Skeletal muscle tissue (tissue), 4 donors: ENCODE data around the gene TBP. TPM values are rescaled to one million over a fixed set of nuclear protein-coding genes. Genes with fewer than 3 reads are reported as not detected.

Source experiments
- H3K27ac ChIP-seq: one replicate; pipeline ENCODE4 v1.7.0; 2013; ENCODE audit warnings: mild to moderate bottlenecking, low read depth, low read length, inconsistent platforms
- H3K27me3 ChIP-seq, 3 donors: one replicate each; pipeline ENCODE4 v1.7.0; 2013; ENCODE audit warnings: low read length in 3 of 3; ENCODE audit not compliant: control insufficient read depth in 3 of 3, insufficient read depth in 3 of 3
- H3K36me3 ChIP-seq, 3 donors: one replicate each; pipeline ENCODE4 v1.7.0; 2013; ENCODE audit warnings: low read length in 3 of 3; ENCODE audit not compliant: control insufficient read depth in 3 of 3, insufficient read depth in 3 of 3
- H3K4me1 ChIP-seq, 3 donors: one replicate each; pipeline ENCODE4 v1.7.0; 2013; ENCODE audit warnings: low read length in 3 of 3, mild to moderate bottlenecking in 3 of 3; ENCODE audit not compliant: control insufficient read depth in 3 of 3, insufficient read depth in 3 of 3
- H3K4me3 ChIP-seq, 3 donors: one replicate each; pipeline ENCODE4 v1.7.0; 2013; ENCODE audit warnings: low read length in 3 of 3
- H3K9ac ChIP-seq, 3 donors: one replicate each; pipeline ENCODE4 v1.7.0; 2013; ENCODE audit warnings: low read length in 3 of 3, mild to moderate bottlenecking in 3 of 3, moderate library complexity in 2 of 3, low read depth in 1 of 3
- H3K9me3 ChIP-seq, 3 donors: one replicate each; pipeline ENCODE4 v1.7.0; 2013; ENCODE audit warnings: low read length in 3 of 3; ENCODE audit not compliant: control insufficient read depth in 3 of 3
- total RNA-seq: library from RNA; depleted of rRNA; stranded (reverse); fragments of >200 nt; gene quantifications from one replicate; pipeline ENCODE4 v1.2.3, GENCODE V29; 2014
- donor health status: Osteomylitis.

The TBP gene
- total RNA-seq, 1 donor from 2014 or later = 11.0 TPM

DNA sequence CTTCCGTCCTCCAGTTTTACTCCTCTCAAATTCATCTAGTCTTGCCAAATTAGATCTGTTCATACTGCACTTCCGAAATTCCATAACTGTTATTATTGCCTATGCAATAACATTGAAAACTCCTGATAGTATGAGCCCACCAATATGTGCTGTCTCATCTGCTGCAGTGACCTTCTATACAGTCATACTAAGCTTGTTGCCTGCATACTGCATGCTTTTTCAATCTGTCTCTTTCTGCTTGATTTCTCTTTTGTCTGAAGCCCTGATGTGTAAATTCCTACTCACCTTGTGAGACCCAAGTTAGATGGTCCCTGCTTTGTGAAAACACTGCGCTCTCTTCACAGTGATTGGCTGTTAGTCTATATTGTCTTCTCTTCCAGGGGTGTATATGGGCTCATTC lies 1.1 kb downstream of the TBP start:
- Histone ChIP-seq H3K27ac (no peak overlapping the region), H3K4me3 (peak overlapping the region; percentile 93 to 98 (median 98)), H3K4me1 (peaks cover 26 to 29% (median 28%) of the 10 kb centered on the region in 3 donors), H3K36me3 (peaks cover 5 to 15% (median 6%) of the 10 kb centered on the region in 3 donors), H3K9me3 (no peaks in the 10 kb centered on the region), H3K9ac (peak overlapping the region in 2 of 3 donors; percentile 95 to 96), H3K27me3 (no peaks in the 10 kb centered on the region)

DNA sequence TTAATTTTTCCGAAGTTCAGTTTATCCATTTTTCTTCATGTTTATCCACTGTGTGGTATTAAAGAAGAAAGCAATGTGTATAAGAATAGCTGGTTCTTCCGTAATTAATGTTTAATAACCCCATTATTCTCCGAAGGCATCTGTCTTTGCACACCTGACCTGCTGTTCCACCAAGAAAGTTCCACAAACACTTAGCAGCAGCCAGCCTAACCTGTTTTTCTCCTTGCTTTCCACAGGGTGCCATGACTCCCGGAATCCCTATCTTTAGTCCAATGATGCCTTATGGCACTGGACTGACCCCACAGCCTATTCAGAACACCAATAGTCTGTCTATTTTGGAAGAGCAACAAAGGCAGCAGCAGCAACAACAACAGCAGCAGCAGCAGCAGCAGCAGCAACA lies 7.4 kb downstream of the TBP start:
- no peak overlapping the region for H3K9ac ChIP-seq
- H3K9me3 ChIP-seq = no peaks in the 10 kb centered on the region
- peaks cover 19 to 38% (median 37%) of the 10 kb centered on the region in 3 donors for H3K36me3 ChIP-seq
- H3K27me3 ChIP-seq = no peaks in the 10 kb centered on the region
- no peak overlapping the region for H3K4me3 ChIP-seq
- no peaks in the 10 kb centered on the region for H3K4me1 ChIP-seq
- no peak overlapping the region for H3K27ac ChIP-seq

DNA sequence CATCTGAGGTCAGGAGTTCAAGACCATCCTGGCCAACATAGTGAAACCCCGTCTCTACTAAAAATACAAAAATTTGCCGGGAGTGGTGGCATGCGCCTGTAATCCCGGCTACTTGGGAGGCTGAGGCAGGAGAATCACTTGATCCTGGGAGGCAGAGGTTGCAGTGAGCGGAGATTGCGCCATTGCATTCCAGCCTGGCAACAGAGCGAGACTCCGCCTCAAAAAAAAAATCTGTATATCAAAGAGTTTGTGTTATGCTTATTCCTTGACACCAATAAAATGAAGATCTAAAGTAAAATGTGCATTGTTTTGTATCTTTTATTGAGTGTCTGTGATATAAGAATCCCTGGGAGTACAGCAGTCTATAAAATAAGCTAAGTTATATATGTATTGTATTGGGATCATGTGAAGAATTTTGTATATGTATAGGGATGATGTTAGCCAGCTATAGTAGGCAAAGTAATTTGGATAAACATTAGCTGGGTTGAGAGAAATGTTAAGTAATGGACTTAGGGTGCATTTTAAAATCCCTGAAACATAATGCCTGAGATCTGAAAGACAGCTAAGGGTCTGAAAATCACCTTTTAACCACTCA lies 10.9 kb downstream of the TBP start:
- H3K36me3 ChIP-seq = peaks cover 20 to 52% (median 43%) of the 10 kb centered on the region in 3 donors
- no peaks in the 10 kb centered on the region for H3K4me1 ChIP-seq
- H3K9me3 ChIP-seq = no peaks in the 10 kb centered on the region
- no peaks in the 10 kb centered on the region for H3K27me3 ChIP-seq
- no peak overlapping the region for H3K9ac ChIP-seq
- H3K4me3 ChIP-seq = no peak overlapping the region
- H3K27ac ChIP-seq = no peak overlapping the region

DNA sequence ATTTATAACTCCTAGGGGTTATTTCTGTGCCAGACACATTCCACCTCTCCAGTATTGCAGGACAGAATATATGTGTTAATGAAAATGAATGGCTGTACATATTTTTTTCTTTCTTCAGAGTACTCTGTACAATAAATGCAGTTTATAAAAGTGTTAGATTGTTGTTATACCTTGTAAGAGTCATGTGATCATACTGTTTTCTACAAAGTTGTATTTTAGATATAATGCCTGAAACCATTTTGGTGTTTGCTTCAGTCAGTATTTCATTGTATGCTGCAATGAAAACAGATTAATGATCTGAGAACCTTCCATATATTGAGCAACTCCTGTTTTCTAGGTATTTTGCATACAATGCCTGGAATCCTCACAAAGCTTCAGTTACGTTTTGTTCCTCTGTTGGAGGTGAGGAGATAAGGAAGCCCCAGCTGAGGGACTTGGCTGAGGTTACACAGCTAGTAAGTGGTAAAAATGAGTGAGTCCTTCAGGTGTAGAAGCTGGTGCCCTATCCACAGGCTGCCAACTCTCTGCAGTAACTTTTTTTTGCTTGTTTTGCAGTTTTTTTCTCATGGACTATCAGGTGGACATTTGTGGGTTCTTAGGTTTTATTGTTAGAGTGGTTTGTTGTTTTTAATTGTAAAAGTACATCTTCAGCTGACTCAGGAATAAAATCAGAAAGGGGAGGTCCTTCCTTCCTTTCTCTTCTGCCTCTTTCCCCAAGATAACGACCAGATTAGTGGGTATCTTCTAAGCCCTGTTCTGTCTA lies 18.7 kb downstream of the TBP start:
- no peaks in the 10 kb centered on the region for H3K4me1 ChIP-seq
- no peak overlapping the region for H3K27ac ChIP-seq
- peaks cover 28 to 63% (median 62%) of the 10 kb centered on the region in 3 donors for H3K36me3 ChIP-seq
- no peaks in the 10 kb centered on the region for H3K27me3 ChIP-seq
- H3K9ac ChIP-seq = no peak overlapping the region
- no peaks in the 10 kb centered on the region for H3K9me3 ChIP-seq
- no peak overlapping the region for H3K4me3 ChIP-seq

DNA sequence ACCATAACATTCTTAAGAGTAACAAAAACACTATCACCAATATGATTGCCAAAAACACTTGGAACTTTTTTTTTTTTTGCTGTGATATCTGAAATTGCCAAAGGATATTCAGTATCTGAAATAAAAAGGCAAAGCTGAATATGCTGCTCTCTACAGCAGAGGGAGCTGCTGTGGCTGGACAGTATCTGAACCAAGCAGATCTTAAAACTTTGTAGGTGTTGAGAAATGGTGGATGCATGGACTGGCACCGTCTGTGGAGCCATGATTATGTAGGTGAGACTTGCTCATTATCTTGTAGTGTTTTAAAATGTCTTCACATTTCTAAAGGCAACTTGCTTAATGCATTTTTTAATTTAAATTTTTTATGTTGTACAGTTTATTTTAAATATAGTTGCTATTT lies 21.1 kb downstream of the TBP start:
- H3K36me3 ChIP-seq = peaks cover 22 to 72% (median 69%) of the 10 kb centered on the region in 3 donors
- H3K9ac ChIP-seq = no peak overlapping the region

DNA sequence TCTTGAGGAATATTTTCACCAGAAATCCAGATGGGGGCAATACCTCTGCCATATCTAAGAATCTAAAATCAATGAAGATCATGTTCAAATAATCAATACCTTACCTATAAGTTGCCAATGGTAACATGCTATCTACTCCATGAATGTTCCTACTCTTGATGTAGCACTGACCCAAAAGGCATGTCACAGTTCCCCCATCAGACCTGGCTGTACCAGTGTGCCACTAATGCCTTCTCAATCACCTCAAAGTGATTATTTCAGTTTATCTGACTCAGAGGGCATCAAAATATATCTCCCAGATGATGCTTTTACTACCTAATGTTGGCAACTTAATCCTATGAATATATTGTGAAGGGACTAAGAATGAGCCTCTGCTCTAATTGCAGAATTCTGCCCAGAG lies 24.7 kb downstream of the TBP start:
- Histone ChIP-seq H3K27ac (no peak overlapping the region), H3K9ac (no peak overlapping the region), H3K4me3 (no peak overlapping the region), H3K9me3 (no peaks in the 10 kb centered on the region), H3K4me1 (peaks cover 3 to 7% (median 6%) of the 10 kb centered on the region in 3 donors), H3K36me3 (peaks cover 26 to 64% (median 62%) of the 10 kb centered on the region in 3 donors), H3K27me3 (no peaks in the 10 kb centered on the region)

More for the DNA sequence above, 21.1 kb downstream of the TBP start:
- Histone ChIP-seq H3K27me3 (no peaks in the 10 kb centered on the region), H3K9me3 (no peaks in the 10 kb centered on the region), H3K27ac (no peak overlapping the region), H3K4me3 (no peak overlapping the region), H3K4me1 (no peaks in the 10 kb centered on the region)

DNA sequence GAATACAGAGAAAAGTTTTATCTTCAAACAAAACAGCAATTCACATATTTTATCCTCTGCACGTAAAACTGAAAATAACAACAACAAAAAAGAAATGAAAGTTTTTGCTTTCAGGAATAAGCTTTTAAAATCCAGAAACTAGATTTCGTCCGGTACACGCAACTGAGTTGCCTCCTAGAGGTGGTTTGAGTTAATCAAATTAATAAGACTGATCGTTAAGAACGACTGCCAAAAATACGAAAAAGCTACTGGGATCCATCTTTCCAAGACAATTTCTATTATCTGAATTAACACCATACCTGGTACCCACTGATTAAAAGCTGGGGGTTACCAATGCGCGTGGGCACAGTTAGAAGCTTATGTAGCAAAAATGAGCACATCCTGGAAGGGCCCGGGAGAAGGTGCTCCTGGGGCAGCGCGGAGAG lies 29.6 kb downstream of the TBP start:
- Histone ChIP-seq H3K4me3 (peak overlapping the region; percentile 94 to 98 (median 95)), H3K4me1 (peaks cover 13 to 16% (median 14%) of the 10 kb centered on the region in 3 donors), H3K27ac (peak overlapping the region; percentile 7), H3K27me3 (no peaks in the 10 kb centered on the region), H3K9ac (peak overlapping the region; percentile 87 to 93 (median 93)), H3K9me3 (no peaks in the 10 kb centered on the region), H3K36me3 (peaks cover 15 to 33% (median 32%) of the 10 kb centered on the region in 3 donors)

DNA sequence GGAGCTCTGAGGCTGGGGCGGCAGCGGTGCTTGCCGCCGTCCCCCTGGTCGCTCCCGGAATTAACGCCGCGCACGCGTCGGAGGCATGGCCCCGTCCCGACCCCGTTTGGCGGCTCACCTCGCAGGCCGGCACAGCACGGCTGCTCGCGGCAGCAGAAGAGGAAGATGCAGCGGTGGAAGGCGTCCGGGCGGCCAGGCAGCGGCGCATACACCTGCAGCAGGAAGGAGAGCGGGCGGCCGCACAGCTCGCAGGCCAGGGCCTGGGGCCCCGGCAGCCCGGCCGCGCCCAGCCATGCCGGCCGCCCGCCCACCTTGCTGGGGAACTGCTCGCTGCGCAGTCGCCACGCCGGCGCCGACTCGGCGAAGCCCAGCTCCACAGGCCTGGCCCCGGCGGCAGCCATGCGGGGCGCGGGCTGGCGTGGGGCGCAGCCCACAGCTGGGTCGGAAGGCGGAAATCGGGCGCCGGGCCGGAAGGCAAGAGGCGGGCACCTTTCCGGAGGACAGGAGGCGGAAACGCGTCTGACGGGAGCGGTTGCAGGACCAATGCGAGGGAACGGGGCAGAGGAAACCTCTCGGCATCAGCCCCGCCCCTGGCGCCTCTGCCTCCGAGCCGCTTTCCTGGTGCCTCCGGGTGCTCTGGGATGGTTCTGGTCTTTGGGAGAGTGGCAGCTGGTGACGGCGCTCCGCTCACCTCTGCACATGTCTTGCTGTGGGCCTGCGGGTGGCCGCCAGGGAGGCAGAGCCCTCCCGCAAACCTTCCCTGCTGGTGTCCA lies 30.2 kb downstream of the TBP start, which contains the start of gene PDCD2:
Gene PDCD2 (minus strand): TSS at position 457 of the 773 bp plus-strand sequence. CDS start 56 bp downstream, at position 401.
- H3K4me1 ChIP-seq = peaks cover 13 to 16% (median 14%) of the 10 kb centered on the region in 3 donors
- H3K27me3 ChIP-seq = no peaks in the 10 kb centered on the region
- peak within 1 kb of the TSS; percentile 89 to 93 (median 93) for H3K9ac ChIP-seq
- H3K9me3 ChIP-seq = no peaks in the 10 kb centered on the region
- H3K36me3 ChIP-seq = peaks cover 15 to 28% (median 26%) of the 10 kb centered on the region in 3 donors
- peak within 1 kb of the TSS; percentile 82 for H3K27ac ChIP-seq
- peak within 1 kb of the TSS; percentile 94 to 98 (median 95) for H3K4me3 ChIP-seq

DNA sequence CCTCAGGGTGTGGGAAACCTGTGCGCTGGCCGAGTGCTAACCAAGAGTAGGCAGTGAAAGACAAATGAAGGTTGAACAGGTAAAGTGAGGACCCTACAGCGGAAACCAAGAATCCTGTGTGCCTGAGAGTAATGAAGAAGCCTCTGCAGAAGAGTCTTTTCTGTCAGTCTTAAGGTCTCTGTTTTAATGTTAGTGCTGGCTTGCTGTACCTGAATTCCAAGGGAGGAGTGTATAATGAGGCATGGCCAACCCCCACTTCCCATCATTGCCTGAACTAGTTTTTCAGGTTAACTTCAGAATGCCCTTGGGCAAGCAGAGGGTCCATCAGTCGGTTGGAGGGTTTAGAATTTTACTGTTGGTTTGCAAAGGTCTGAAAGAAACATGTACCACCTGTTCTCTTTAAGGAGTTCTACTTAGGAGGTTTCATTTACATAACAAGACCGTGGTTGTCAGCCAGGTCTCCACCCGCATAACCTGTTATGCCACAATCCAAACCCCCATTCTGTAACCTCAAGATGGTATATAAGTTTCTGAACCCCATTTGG lies 30.9 kb downstream of the TBP start:
- Histone ChIP-seq H3K9me3 (no peaks in the 10 kb centered on the region), H3K9ac (peak overlapping the region; percentile 89 to 93 (median 93)), H3K4me1 (peaks cover 13 to 16% (median 14%) of the 10 kb centered on the region in 3 donors), H3K27me3 (no peaks in the 10 kb centered on the region), H3K27ac (peak overlapping the region; percentile 82), H3K36me3 (peaks cover 15 to 22% (median 20%) of the 10 kb centered on the region in 3 donors), H3K4me3 (peak overlapping the region; percentile 94 to 98 (median 95))
